Measurements from ENCODE around the gene FRRS1L.

DNA sequence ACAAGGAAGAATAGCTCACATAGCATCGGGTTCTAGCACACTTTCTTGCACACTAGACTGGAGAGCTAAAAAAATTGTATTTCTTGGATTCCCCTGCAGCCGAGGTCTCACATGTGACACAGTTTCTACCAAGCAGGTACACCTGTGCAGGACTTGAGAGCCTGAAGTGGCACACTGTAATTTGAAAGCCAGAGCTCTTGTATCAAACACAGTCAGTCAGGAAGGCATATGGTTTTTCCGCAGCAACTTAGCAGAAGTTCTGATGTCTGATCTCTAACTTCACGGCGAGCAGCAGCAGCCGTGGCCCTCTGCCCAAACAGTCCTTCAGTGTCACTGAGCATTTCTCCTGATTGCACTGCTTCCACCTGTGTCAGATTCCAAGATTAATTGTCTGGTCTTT lies 72.8 kb downstream of the FRRS1L start:
- no peak for TF ChIP-seq CTCF (IDR thresholded peaks at IDR 0.05)
- no peak for TF ChIP-seq EZH2 (IDR thresholded peaks at IDR 0.05; ENCODE audit: borderline replicate concordance, insufficient read depth, low read depth, low read length, poor library complexity, severe bottlenecking)

Measured in B cell (primary cell).